ENCODE data around the gene QPRT. TPM values are rescaled to one million over a fixed set of nuclear protein-coding genes. Genes with fewer than 3 reads are reported as not detected.
A peak's percentile ranks its signal among the peaks of the same experiment; 100 is the strongest.

The QPRT gene
- total RNA-seq, 1 donor from 2014 or later: 49.6 TPM

DNA sequence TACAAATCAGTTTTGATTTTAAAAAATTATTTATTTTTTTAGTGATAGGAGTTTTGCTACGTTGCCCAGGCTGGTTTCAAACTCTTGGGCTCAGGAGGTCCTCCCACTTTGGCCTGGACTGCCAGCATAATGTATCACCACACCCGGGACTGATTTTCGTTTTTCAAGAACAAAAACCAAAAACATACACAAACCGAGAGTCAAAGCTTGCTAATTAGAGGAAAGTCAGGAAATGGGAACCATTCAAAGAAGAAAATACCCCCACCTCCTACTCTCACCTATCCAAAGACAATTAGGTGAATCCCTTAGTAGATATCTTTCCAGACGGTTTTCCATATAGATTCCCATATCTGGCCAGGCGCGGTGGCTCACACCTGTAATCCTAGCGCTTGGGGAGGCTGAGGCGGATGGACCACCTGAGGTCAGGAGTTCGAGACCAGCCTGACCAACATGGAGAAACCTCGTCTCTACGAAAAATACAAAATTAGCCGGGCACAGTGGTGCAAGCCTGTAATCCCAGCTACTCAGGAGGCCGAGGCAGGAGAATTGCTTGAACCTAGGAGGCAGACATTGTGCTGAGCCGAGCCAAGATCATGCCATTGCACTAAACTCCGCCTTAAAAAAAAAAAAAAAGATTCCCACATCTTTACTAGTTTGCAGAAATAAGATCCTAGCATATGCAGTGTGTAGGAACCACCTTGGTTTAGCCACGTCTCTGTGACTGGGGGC is 16.8 kb upstream of the QPRT start:
- TF ChIP-seq, protein P1, sequence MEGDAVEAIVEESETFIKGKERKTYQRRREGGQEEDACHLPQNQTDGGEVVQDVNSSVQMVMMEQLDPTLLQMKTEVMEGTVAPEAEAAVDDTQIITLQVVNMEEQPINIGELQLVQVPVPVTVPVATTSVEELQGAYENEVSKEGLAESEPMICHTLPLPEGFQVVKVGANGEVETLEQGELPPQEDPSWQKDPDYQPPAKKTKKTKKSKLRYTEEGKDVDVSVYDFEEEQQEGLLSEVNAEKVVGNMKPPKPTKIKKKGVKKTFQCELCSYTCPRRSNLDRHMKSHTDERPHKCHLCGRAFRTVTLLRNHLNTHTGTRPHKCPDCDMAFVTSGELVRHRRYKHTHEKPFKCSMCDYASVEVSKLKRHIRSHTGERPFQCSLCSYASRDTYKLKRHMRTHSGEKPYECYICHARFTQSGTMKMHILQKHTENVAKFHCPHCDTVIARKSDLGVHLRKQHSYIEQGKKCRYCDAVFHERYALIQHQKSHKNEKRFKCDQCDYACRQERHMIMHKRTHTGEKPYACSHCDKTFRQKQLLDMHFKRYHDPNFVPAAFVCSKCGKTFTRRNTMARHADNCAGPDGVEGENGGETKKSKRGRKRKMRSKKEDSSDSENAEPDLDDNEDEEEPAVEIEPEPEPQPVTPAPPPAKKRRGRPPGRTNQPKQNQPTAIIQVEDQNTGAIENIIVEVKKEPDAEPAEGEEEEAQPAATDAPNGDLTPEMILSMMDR (IDR thresholded peaks at IDR 0.05): no peak
- TF ChIP-seq EZH2 (IDR thresholded peaks at IDR 0.05) (no peak), EZH2phosphoT487 (IDR thresholded peaks at IDR 0.05) (no peak)
- Mint-ChIP-seq H3K36me3 (no peaks in the 10 kb centered on the region), H3K9me3 (no peaks in the 10 kb centered on the region), H3K27ac (no peak overlapping the region), H3K4me1 (peaks cover 36% of the 10 kb centered on the region), H3K4me3 (no peak overlapping the region), H3K27me3 (ENCODE audit: insufficient read depth, low read depth) (peaks cover 14% of the 10 kb centered on the region)
- H3K36me3 ChIP-seq: no peaks in the 10 kb centered on the region
- DNase-seq (ENCODE audit: low spot score): no peak
- no peak overlapping the region for H3K27ac ChIP-seq
- H3K9me3 ChIP-seq (ENCODE audit: low read depth): no peaks in the 10 kb centered on the region
- H3K9ac ChIP-seq: no peak overlapping the region
- H3K4me2 ChIP-seq: no peak overlapping the region
- H3K4me3 ChIP-seq: no peak overlapping the region
- H3K79me2 ChIP-seq (ENCODE audit: low read depth): no peaks in the 10 kb centered on the region
- no peaks in the 10 kb centered on the region for H4K20me1 ChIP-seq (ENCODE audit: low read depth)
- no peaks in the 10 kb centered on the region for H3K27me3 ChIP-seq
- peaks cover 11% of the 10 kb centered on the region for H3F3A ChIP-seq (ENCODE audit: low read depth)
- no peak overlapping the region for H2AFZ ChIP-seq (replicated peaks)
- H3K4me1 ChIP-seq: peaks cover 16% of the 10 kb centered on the region

DNA sequence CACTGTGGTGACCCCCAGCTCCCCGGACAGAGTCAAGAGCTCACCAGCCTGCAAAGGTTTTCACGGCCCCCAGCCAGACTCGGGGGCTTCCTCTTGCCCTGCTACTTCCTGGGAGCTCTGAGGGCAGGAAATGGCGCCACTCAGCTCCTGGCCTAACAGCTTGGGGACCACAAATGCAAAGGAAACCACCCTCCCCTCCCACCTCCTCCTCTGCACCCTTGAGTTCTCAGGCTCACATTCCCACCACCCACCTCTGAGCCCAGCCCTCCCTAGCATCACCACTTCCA is 16.3 kb upstream of the QPRT start:
- peaks cover 21% of the 10 kb centered on the region for H3K4me1 ChIP-seq
- peaks cover 14% of the 10 kb centered on the region for H3K27me3 Mint-ChIP-seq (ENCODE audit: insufficient read depth, low read depth)
- no peak overlapping the region for H3K9ac ChIP-seq
- TF ChIP-seq EZH2 (IDR thresholded peaks at IDR 0.05): no peak
- no peaks in the 10 kb centered on the region for H3K79me2 ChIP-seq (ENCODE audit: low read depth)
- no peak for DNase-seq (ENCODE audit: low spot score)
- H3K27ac Mint-ChIP-seq: no peak overlapping the region
- no peaks in the 10 kb centered on the region for H4K20me1 ChIP-seq (ENCODE audit: low read depth)
- no peaks in the 10 kb centered on the region for H3K36me3 ChIP-seq
- no peaks in the 10 kb centered on the region for H3K9me3 Mint-ChIP-seq
- H3K9me3 ChIP-seq (ENCODE audit: low read depth): no peaks in the 10 kb centered on the region
- H3K27me3 ChIP-seq: no peaks in the 10 kb centered on the region
- no peak overlapping the region for H3K4me3 ChIP-seq
- peaks cover 17% of the 10 kb centered on the region for H3F3A ChIP-seq (ENCODE audit: low read depth)
- H3K27ac ChIP-seq: no peak overlapping the region
- peaks cover 40% of the 10 kb centered on the region for H3K4me1 Mint-ChIP-seq
- H3K36me3 Mint-ChIP-seq: no peaks in the 10 kb centered on the region
- H2AFZ ChIP-seq (replicated peaks): no peak overlapping the region
- H3K4me3 Mint-ChIP-seq: no peak overlapping the region
- no peak overlapping the region for H3K4me2 ChIP-seq

DNA sequence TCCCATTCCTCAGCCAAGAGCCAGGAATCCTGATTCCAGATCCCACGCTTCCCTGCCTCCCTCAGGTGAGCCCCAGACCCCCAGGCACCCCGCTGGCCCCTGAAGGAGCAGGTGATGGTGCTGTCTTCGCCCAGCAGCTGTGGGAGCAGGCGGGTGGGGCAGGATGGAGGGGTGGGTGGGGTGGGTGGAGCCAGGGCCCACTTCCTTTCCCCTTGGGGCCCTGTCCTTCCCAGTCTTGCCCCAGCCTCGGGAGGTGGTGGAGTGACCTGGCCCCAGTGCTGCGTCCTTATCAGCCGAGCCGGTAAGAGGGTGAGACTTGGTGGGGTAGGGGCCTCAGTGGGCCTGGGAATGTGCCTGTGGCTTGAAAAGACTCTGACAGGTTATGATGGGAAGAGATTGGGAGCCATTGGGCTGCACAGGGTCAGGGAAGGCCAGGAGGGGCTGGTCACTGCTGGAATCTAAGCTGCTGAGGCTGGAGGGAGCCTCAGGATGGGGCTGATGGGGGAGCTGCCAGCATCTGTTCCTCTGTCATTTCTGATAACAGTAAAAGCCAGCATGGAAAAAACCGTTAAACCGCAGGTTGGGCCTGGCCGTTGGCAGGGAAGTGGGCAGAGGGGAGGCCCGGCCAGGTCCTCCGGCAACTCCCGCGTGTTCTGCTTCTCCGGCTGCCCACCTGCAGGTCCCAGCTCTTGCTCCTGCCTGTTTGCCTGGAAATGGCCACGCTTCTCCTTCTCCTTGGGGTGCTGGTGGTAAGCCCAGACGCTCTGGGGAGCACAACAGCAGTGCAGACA is 15.8 kb upstream of the QPRT start, which contains the start of gene SPN:
Gene SPN, plus strand, starts transcription at position 232 of the 791 bp plus-strand sequence. Its CDS starts 482 bp downstream, at position 714.
- no peaks in the 10 kb centered on the region for H3K27me3 ChIP-seq
- no peak for DNase-seq (ENCODE audit: low spot score)
- TF ChIP-seq, protein P1 (IDR thresholded peaks at IDR 0.05): no peak
- TF ChIP-seq EZH2phosphoT487 (IDR thresholded peaks at IDR 0.05): no peak
- TF ChIP-seq EZH2 (IDR thresholded peaks at IDR 0.05): no peak
- no peaks in the 10 kb centered on the region for H3K36me3 Mint-ChIP-seq
- H3K9me3 Mint-ChIP-seq: no peaks in the 10 kb centered on the region
- no peak within 1 kb of the TSS for H3K4me2 ChIP-seq
- H3K4me3 ChIP-seq: no peak within 1 kb of the TSS
- H3K27me3 Mint-ChIP-seq (ENCODE audit: insufficient read depth, low read depth): peaks cover 14% of the 10 kb centered on the region
- H3K4me3 Mint-ChIP-seq: peak within 1 kb of the TSS; percentile 69
- no peaks in the 10 kb centered on the region for H4K20me1 ChIP-seq (ENCODE audit: low read depth)
- peak within 1 kb of the TSS; percentile 91 for H3K27ac Mint-ChIP-seq
- peaks cover 21% of the 10 kb centered on the region for H3K4me1 ChIP-seq
- H3F3A ChIP-seq (ENCODE audit: low read depth): peaks cover 18% of the 10 kb centered on the region
- H3K9me3 ChIP-seq (ENCODE audit: low read depth): no peaks in the 10 kb centered on the region
- H3K4me1 Mint-ChIP-seq: peaks cover 42% of the 10 kb centered on the region
- H3K9ac ChIP-seq: no peak within 1 kb of the TSS
- H3K79me2 ChIP-seq (ENCODE audit: low read depth): no peaks in the 10 kb centered on the region
- no peak within 1 kb of the TSS for H2AFZ ChIP-seq (replicated peaks)
- H3K36me3 ChIP-seq: no peaks in the 10 kb centered on the region
- H3K27ac ChIP-seq: no peak within 1 kb of the TSS

DNA sequence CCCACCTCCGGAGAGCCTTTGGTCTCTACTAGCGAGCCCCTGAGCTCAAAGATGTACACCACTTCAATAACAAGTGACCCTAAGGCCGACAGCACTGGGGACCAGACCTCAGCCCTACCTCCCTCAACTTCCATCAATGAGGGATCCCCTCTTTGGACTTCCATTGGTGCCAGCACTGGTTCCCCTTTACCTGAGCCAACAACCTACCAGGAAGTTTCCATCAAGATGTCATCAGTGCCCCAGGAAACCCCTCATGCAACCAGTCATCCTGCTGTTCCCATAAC is 15.2 kb upstream of the QPRT start:
- no peak for DNase-seq (ENCODE audit: low spot score)
- Histone ChIP-seq H3K4me2 (no peak overlapping the region), H3K9me3 (ENCODE audit: low read depth) (no peaks in the 10 kb centered on the region), H3K36me3 (no peaks in the 10 kb centered on the region), H3K4me1 (peaks cover 21% of the 10 kb centered on the region), H2AFZ (replicated peaks) (no peak overlapping the region), H3K9ac (no peak overlapping the region), H3K4me3 (no peak overlapping the region), H3F3A (ENCODE audit: low read depth) (peaks cover 18% of the 10 kb centered on the region), H3K27ac (no peak overlapping the region), H4K20me1 (ENCODE audit: low read depth) (no peaks in the 10 kb centered on the region), H3K79me2 (ENCODE audit: low read depth) (no peaks in the 10 kb centered on the region), H3K27me3 (no peaks in the 10 kb centered on the region)
- TF ChIP-seq, protein P1 (IDR thresholded peaks at IDR 0.05): no peak
- no peaks in the 10 kb centered on the region for H3K9me3 Mint-ChIP-seq
- H3K27ac Mint-ChIP-seq: peak overlapping the region; percentile 91
- peaks cover 12% of the 10 kb centered on the region for H3K27me3 Mint-ChIP-seq (ENCODE audit: insufficient read depth, low read depth)
- H3K4me1 Mint-ChIP-seq: peaks cover 42% of the 10 kb centered on the region
- no peaks in the 10 kb centered on the region for H3K36me3 Mint-ChIP-seq
- peak overlapping the region; percentile 69 for H3K4me3 Mint-ChIP-seq
